CD4-positive, alpha-beta T cell treated with Interleukin-15 for 4 hours (primary cell): ENCODE measurements around the gene IGSF11.

Experiments used
- DNase-seq: peaks from one replicate; pipeline ENCODE4 v3.0.0-alpha.2; 2020; ENCODE audit warnings: low spot score

Gene IGSF11

GRCh38 chr3:118882353-118882947, 152.2 kb downstream of the IGSF11 start:
- DNase-seq: peak; percentile 68

GRCh38 chr3:118868051-118868450, 166.6 kb downstream of the IGSF11 start:
- no peak for DNase-seq

DNA sequence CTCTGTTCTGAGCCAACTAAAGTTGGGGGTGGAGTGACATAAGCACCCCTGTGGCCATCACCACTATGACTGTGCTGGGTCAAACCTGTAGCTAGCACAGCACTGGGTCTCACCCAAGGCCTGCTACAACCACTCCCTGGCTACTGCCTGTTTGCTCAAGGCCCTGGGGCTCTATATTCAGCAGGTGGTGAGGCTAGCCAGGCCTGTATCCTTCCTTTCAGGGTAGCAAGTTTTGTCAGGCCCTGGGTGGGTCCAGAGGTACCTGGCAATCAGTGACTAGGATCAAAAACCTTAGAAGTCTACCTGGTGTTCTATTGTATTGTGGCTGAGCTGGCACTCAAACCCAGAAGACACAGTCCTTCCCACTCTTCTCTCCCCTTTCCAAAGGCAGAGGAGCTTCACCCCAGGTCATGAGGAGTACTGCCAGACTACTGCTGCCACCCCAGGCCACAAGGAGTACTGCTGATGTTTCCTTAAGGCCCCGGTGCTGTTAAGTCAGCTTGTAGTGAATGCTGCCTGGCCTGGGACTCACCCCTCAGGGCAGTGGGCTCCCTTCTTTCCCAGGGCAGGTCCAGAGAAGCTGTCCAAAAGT, 170.8 kb downstream of the IGSF11 start:
- DNase-seq: no peak

- DNase-seq: no peak
Measured at GRCh38 chr3:118859950-118860349, 174.7 kb downstream of the IGSF11 start.

DNA sequence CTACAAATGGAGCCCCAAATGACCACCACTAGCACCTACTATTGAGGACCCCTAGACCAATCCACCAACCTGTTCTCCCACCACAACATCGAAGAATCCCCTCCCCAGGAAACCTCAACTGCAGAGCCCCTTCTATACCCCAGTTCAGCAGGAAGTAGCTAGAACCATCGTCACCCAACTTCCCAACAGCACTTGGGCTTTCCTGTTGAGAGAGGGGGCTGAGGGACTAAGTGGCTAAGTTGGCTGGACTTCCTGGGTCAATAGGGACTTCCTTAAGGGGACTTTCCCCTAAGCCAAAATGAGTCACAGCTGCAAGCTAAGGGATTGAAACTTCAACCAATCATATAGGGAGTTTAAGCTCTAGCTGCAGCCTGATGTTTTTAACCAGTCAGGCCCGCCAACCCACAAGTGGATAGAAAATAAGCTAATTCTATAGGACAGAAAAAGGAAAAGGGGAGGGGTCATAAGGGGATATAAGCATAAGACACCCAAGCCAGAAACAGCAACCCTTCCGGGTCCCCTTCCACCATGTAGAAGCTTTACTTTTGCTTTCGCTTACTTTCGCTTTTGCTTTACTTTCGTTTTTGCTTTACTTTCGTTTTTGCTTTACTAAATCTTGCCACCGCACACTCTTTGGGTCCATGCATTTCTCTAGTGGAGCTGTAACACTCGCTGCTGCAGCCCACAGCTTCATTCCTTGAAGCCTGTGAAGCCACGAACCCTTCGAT, 183.0 kb downstream of the IGSF11 start:
- DNase-seq: peak; percentile 33

- no peak for DNase-seq
Measured at GRCh38 chr3:118850687-118851086, 184.0 kb downstream of the IGSF11 start.
